Small intestine (tissue), 7 donors: Measurements from ENCODE around the gene ROPN1. TPM values are rescaled to one million over a fixed set of nuclear protein-coding genes. Genes with fewer than 3 reads are reported as not detected.
"Not testable (repeated sequence)": the region's sequence is repeated elsewhere in the genome, so short reads cannot be mapped to it uniquely, and the experiment has no call there.

Experiments used
- DNase-seq, 2 donors: peaks; one replicate each; pipeline versions ENCODE4 v3.0.0 to v3.0.0-alpha.2; 2013
- FAIRE-seq: peaks from 2 replicates; lab custom pipeline; 2012; peaks lifted over from hg19 to GRCh38; lab: Jason Lieb, UNC
- H3K27ac ChIP-seq, 3 donors: one replicate each; pipeline ENCODE4 v1.5.1; 2013; ENCODE audit warnings: low read length in 2 of 3, mild to moderate bottlenecking in 2 of 3, control low read depth in 1 of 3, inconsistent platforms in 1 of 3, low read depth in 1 of 3, moderate library complexity in 1 of 3
- H3K27me3 ChIP-seq, 3 donors: one replicate each; pipeline ENCODE4 v1.6.1; 2013; ENCODE audit warnings: low read length in 3 of 3, inconsistent platforms in 1 of 3; ENCODE audit not compliant: control insufficient read depth in 3 of 3, insufficient read depth in 3 of 3
- H3K36me3 ChIP-seq, 3 donors: one replicate each; pipeline ENCODE4 v1.6.1; 2013; ENCODE audit warnings: low read length in 3 of 3, inconsistent platforms in 1 of 3, low read depth in 1 of 3, mild to moderate bottlenecking in 1 of 3, moderate library complexity in 1 of 3; ENCODE audit not compliant: control insufficient read depth in 3 of 3, insufficient read depth in 2 of 3
- H3K4me1 ChIP-seq, 3 donors: one replicate each; pipeline ENCODE4 v1.6.1; 2013; ENCODE audit warnings: low read length in 2 of 3, inconsistent platforms in 1 of 3, low read depth in 1 of 3, mild to moderate bottlenecking in 1 of 3, moderate library complexity in 1 of 3; ENCODE audit not compliant: control insufficient read depth in 3 of 3, insufficient read depth in 2 of 3
- H3K4me3 ChIP-seq, 3 donors: one replicate each; pipeline ENCODE4 v1.5.1; 2013; ENCODE audit warnings: low read length in 3 of 3, control low read depth in 1 of 3, inconsistent platforms in 1 of 3, low read depth in 1 of 3, mild to moderate bottlenecking in 1 of 3, moderate library complexity in 1 of 3
- H3K9me3 ChIP-seq, 2 donors: one replicate each; pipeline ENCODE4 v1.6.1; 2013; ENCODE audit warnings: low read depth in 1 of 2, low read length in 1 of 2; ENCODE audit not compliant: control insufficient read depth in 2 of 2, insufficient read depth in 1 of 2
- whole genome bisulfite sequencing, 3 donors: extraction: QIAGEN DNeasy Blood & Tissue Kit; methylation state at CpG; one replicate each; pipeline ENCODE4 v1.1.7; 2013; 5-methylcytosine and 5-hydroxymethylcytosine counted together
- polyA plus RNA-seq, 4 donors: library from polyadenylated mRNA; stranded (reverse) in 3 of 4; unstranded in 1 of 4; fragments of 200-250 nt in 3 of 4; fragments of 120-200 nt in 1 of 4; gene quantifications; one replicate each; pipeline versions ENCODE4 v1.2.1 to v1.2.3, GENCODE V29; 2013
- donor health status: healthy with polysubstance abuse.
- donor health status: control.
- donor health status: control.
- donor health status: Bipolar disorder and iron deficiency.
- donor health status: healthy.

ROPN1 gene
- polyA plus RNA-seq, 4 donors: not detected

DNA sequence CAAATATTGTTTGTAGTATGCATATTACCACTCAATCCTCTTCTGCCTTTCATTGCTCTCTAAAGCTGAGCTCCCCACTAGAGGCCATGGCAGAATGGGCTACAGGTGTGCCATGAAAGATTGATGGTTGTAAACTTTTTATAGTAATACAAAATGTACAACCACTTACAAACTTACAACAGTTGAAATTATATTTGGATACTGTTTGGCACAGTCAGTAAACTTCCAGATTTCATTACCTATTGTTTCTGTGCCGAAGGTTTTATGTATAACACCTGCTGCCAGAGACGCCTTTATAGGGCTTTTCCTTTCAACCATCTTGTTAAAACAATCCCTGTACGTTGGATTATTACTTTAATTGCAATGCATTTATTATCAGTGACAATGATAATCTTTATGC lies 7.0 kb downstream of the ROPN1 start:
- no peak for FAIRE-seq
- DNase-seq: no peak
- peaks cover 2 to 42% (median 3%) of the 10 kb centered on the region in 3 donors for H3K27me3 ChIP-seq
- no peaks in the 10 kb centered on the region for H3K4me1 ChIP-seq
- H3K27ac ChIP-seq: no peak overlapping the region
- H3K9me3 ChIP-seq: no peaks in the 10 kb centered on the region
- no peak overlapping the region for H3K4me3 ChIP-seq
- 38 to 70% (median 42%) methylated on average over 3 of the region's 3 CpGs for WGBS, 3 donors
- H3K36me3 ChIP-seq: no peaks in the 10 kb centered on the region

GRCh38 chr3:123984350-123984749 lies 7.6 kb downstream of the ROPN1 start:
- Histone ChIP-seq H3K27me3 (peaks cover 2 to 38% (median 3%) of the 10 kb centered on the region in 3 donors), H3K36me3 (no peaks in the 10 kb centered on the region), H3K4me1 (no peaks in the 10 kb centered on the region), H3K9me3 (no peaks in the 10 kb centered on the region), H3K4me3 (no peak overlapping the region), H3K27ac (no peak overlapping the region)
- FAIRE-seq (no peak), DNase-seq (no peak)
- 94 to 98% (median 94%) methylated on average over 1 of the region's 1 CpG for WGBS, 3 donors

GRCh38 chr3:123981317-123981716 lies 10.6 kb downstream of the ROPN1 start:
- not testable (repeated sequence) for H3K9me3 ChIP-seq, FAIRE-seq, H3K36me3 ChIP-seq, DNase-seq, H3K4me3 ChIP-seq, H3K27ac ChIP-seq, H3K4me1 ChIP-seq
- H3K27me3 ChIP-seq: peaks cover 0 to 24% (median 3%) of the 10 kb centered on the region in 3 donors
- 34 to 62% (median 49%) methylated on average over 4 of the region's 4 CpGs for WGBS, 3 donors

GRCh38 chr3:123980539-123980938 lies 11.4 kb downstream of the ROPN1 start:
- H3K9me3 ChIP-seq: no peaks in the 10 kb centered on the region
- H3K36me3 ChIP-seq: no peaks in the 10 kb centered on the region
- H3K27me3 ChIP-seq: peaks cover 0 to 23% (median 3%) of the 10 kb centered on the region in 3 donors
- H3K4me3 ChIP-seq: no peak overlapping the region
- H3K4me1 ChIP-seq: no peaks in the 10 kb centered on the region
- FAIRE-seq: no peak
- H3K27ac ChIP-seq: no peak overlapping the region
- DNase-seq: no peak
- 69 to 80% (median 78%) methylated on average over 4 of the region's 4 CpGs for WGBS, 3 donors

DNA sequence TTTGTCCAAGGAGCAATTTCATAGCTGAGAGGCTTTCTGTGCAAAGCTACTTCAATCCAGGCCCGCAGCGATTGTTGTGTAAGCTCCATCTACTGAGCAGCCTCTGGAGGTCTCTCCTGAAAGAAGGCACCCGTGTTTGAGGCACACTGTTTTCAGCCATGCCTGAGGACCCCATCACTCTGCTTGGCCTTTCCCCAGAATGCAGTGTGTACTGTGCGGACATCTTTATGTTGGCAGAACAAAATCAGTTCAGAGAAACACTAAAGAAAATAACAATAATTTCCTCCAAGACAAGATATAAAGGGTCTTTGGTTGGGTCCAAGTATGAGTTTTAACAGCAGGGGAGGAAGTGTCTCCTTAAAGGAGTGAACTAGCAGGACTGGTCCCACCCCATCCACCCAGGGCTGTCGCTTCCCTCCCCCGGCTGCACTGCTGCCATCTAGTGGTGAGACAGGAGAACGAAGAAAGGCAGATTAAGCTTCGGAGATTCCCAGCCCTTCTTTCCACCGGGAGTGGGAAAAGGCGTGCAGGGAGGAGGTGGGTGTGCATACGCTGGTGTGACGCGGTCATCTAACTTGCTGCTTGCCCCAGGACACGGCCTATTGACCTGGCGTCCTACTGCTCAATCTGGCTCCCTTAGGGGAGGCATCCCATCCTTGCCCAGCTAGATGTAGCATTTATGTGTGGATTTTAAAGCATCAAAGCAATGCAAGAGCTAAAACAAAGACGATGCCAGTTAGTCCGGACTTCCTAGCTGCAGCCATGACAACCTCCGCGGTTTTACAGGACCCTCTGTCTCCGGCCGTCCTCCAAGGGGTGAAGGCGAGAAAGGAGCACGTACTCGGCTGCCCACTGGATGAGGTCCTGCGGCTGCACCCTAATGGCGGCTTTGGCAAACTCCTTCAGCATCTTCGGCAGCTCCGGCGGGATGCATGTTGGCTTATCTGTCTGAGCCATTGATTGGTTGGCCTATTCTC lies 12.1 kb downstream of the ROPN1 start:
- not testable (repeated sequence) for H3K9me3 ChIP-seq, H3K27ac ChIP-seq, H3K4me1 ChIP-seq, FAIRE-seq, H3K36me3 ChIP-seq
- peak; percentile 16 to 35 for DNase-seq
- WGBS, 3 donors: 11 to 12% (median 11%) methylated on average over 25 to 27 of the region's 29 CpGs
- Histone ChIP-seq H3K27me3 (peaks cover 0 to 23% (median 3%) of the 10 kb centered on the region in 3 donors), H3K4me3 (peak overlapping the region in 1 of 3 donors; percentile 25)

DNA sequence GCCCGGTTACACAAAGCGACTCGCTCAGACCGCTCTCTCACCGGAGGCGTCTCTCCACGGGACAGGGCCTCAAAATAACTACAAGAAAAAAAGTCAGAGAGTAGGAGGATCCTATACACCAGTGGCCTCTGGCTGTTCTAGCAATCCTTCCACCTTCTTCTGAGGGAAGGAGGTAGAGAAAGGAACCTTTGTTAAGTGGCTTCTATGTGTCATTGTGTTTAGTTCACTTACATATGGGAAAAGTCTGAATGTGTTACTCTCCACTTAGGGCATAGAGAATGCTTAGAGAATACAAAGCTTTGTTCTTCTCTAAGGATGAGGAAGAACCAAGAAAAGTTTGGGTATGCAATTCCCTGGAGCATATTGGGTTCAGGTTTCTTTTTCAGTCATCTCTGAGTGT lies 15.0 kb downstream of the ROPN1 start:
- DNase-seq, H3K27ac ChIP-seq, H3K36me3 ChIP-seq, H3K9me3 ChIP-seq, H3K4me1 ChIP-seq, FAIRE-seq, H3K4me3 ChIP-seq: not testable (repeated sequence)
- H3K27me3 ChIP-seq: peaks cover 0 to 15% (median 3%) of the 10 kb centered on the region in 3 donors
- WGBS, 3 donors: 79 to 85% (median 83%) methylated on average over 1 to 7 of the region's 7 CpGs

GRCh38 chr3:123976181-123976898 lies 15.6 kb downstream of the ROPN1 start:
- DNase-seq, FAIRE-seq, H3K9me3 ChIP-seq, H3K36me3 ChIP-seq, H3K4me3 ChIP-seq, H3K4me1 ChIP-seq, H3K27ac ChIP-seq: not testable (repeated sequence)
- WGBS, 3 donors: 51 to 63% (median 51%) methylated on average over 3 to 4 of the region's 4 CpGs
- H3K27me3 ChIP-seq: peaks cover 0 to 13% (median 3%) of the 10 kb centered on the region in 3 donors

- WGBS, 3 donors: 74 to 92% (median 75%) methylated on average over 4 to 5 of the region's 7 CpGs
- not testable (repeated sequence) for H3K4me3 ChIP-seq, H3K27ac ChIP-seq, FAIRE-seq, DNase-seq, H3K36me3 ChIP-seq, H3K27me3 ChIP-seq, H3K9me3 ChIP-seq, H3K4me1 ChIP-seq
Measured at GRCh38 chr3:123975030-123975429, 16.9 kb downstream of the ROPN1 start.
